ENCODE results near the gene PPP1R13B.

DNA sequence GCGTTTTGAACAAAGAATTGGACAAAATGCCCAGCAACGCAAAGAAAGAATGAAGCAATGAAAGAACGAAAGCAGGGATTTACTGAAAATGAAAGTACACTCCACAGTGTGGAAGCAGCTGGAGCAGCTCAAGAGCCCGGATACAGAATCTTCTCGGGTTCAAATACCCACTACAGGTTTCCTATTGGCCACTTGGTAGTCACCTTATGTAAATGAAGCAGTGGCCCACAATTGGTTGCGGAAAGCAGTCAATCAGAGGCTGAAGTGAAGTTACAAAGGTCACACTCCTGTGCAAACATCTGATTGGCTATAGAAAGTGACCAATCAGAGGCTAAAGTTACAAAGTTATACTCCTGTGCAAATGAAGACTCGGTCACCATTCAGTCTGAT lies 15.0 kb upstream of the PPP1R13B start:
- TF ChIP-seq, protein P1, sequence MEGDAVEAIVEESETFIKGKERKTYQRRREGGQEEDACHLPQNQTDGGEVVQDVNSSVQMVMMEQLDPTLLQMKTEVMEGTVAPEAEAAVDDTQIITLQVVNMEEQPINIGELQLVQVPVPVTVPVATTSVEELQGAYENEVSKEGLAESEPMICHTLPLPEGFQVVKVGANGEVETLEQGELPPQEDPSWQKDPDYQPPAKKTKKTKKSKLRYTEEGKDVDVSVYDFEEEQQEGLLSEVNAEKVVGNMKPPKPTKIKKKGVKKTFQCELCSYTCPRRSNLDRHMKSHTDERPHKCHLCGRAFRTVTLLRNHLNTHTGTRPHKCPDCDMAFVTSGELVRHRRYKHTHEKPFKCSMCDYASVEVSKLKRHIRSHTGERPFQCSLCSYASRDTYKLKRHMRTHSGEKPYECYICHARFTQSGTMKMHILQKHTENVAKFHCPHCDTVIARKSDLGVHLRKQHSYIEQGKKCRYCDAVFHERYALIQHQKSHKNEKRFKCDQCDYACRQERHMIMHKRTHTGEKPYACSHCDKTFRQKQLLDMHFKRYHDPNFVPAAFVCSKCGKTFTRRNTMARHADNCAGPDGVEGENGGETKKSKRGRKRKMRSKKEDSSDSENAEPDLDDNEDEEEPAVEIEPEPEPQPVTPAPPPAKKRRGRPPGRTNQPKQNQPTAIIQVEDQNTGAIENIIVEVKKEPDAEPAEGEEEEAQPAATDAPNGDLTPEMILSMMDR (IDR thresholded peaks at IDR 0.05), result no peak
- TF ChIP-seq JUN (CRISPR knock-in tag; IDR thresholded peaks at IDR 0.05) (no peak), ZNF232 (CRISPR knock-in tag; IDR thresholded peaks at IDR 0.05) (no peak), ZNF423 (CRISPR knock-in tag; IDR thresholded peaks at IDR 0.05) (no peak), CREM (CRISPR knock-in tag; IDR thresholded peaks at IDR 0.05) (no peak), NR2C2 (CRISPR knock-in tag; IDR thresholded peaks at IDR 0.05) (no peak)
- TF ChIP-seq, protein P2, sequence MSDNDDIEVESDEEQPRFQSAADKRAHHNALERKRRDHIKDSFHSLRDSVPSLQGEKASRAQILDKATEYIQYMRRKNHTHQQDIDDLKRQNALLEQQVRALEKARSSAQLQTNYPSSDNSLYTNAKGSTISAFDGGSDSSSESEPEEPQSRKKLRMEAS (CRISPR knock-in tag; IDR thresholded peaks at IDR 0.05), result no peak
- TF ChIP-seq, protein P3, sequence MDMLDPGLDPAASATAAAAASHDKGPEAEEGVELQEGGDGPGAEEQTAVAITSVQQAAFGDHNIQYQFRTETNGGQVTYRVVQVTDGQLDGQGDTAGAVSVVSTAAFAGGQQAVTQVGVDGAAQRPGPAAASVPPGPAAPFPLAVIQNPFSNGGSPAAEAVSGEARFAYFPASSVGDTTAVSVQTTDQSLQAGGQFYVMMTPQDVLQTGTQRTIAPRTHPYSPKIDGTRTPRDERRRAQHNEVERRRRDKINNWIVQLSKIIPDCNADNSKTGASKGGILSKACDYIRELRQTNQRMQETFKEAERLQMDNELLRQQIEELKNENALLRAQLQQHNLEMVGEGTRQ (CRISPR knock-in tag; IDR thresholded peaks at IDR 0.05), result no peak
- TF ChIP-seq, protein P4, sequence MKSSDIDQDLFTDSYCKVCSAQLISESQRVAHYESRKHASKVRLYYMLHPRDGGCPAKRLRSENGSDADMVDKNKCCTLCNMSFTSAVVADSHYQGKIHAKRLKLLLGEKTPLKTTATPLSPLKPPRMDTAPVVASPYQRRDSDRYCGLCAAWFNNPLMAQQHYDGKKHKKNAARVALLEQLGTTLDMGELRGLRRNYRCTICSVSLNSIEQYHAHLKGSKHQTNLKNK (CRISPR knock-in tag; IDR thresholded peaks at IDR 0.05), result no peak
- TF ChIP-seq, protein P5, sequence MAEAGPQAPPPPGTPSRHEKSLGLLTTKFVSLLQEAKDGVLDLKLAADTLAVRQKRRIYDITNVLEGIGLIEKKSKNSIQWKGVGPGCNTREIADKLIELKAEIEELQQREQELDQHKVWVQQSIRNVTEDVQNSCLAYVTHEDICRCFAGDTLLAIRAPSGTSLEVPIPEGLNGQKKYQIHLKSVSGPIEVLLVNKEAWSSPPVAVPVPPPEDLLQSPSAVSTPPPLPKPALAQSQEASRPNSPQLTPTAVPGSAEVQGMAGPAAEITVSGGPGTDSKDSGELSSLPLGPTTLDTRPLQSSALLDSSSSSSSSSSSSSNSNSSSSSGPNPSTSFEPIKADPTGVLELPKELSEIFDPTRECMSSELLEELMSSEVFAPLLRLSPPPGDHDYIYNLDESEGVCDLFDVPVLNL (CRISPR knock-in tag; IDR thresholded peaks at IDR 0.05; ENCODE audit: borderline replicate concordance, low read depth), result no peak
- TF ChIP-seq, protein P6, sequence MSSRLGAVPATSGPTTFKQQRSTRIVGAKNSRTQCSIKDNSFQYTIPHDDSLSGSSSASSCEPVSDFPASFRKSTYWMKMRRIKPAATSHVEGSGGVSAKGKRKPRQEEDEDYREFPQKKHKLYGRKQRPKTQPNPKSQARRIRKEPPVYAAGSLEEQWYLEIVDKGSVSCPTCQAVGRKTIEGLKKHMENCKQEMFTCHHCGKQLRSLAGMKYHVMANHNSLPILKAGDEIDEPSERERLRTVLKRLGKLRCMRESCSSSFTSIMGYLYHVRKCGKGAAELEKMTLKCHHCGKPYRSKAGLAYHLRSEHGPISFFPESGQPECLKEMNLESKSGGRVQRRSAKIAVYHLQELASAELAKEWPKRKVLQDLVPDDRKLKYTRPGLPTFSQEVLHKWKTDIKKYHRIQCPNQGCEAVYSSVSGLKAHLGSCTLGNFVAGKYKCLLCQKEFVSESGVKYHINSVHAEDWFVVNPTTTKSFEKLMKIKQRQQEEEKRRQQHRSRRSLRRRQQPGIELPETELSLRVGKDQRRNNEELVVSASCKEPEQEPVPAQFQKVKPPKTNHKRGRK (CRISPR knock-in tag; IDR thresholded peaks at IDR 0.05; ENCODE audit: borderline replicate concordance), result no peak
- TF ChIP-seq, protein P7, sequence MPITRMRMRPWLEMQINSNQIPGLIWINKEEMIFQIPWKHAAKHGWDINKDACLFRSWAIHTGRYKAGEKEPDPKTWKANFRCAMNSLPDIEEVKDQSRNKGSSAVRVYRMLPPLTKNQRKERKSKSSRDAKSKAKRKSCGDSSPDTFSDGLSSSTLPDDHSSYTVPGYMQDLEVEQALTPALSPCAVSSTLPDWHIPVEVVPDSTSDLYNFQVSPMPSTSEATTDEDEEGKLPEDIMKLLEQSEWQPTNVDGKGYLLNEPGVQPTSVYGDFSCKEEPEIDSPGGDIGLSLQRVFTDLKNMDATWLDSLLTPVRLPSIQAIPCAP (CRISPR knock-in tag; IDR thresholded peaks at IDR 0.05), result no peak

All from WTC11 (cell line).